ENCODE data around the gene PRKCD.

PRKCD gene

GRCh38 chr3:53160660-53161449 lies at the start of gene PRKCD:
Gene PRKCD (plus strand): TSS chr3:53161209. CDS start chr3:53178423, 17,214 bp downstream.
- in situ Hi-C loops (cut with MboI; ENCODE audit: low sequenced_read_pairs) = no loop called here

- in situ Hi-C loops (cut with MboI; ENCODE audit: low sequenced_read_pairs) = no loop called here
These were observed 49.2 kb upstream of the PRKCD start for GRCh38 chr3:53111822-53112221.

GRCh38 chr3:53113293-53114010 lies 47.6 kb upstream of the PRKCD start:
- in situ Hi-C loops (cut with MboI; ENCODE audit: low sequenced_read_pairs) = no loop called here

GRCh38 chr3:53114011-53114400 lies 47.0 kb upstream of the PRKCD start:
- in situ Hi-C loops (cut with MboI; ENCODE audit: low sequenced_read_pairs) = no loop called here

- in situ Hi-C loops (cut with MboI; ENCODE audit: low sequenced_read_pairs) = no loop called here
These were observed 46.5 kb upstream of the PRKCD start for GRCh38 chr3:53114412-53115074.

GRCh38 chr3:53116956-53117355 lies 44.1 kb upstream of the PRKCD start:
- in situ Hi-C loops (cut with MboI; ENCODE audit: low sequenced_read_pairs) = no loop called here

GRCh38 chr3:53120336-53120735 lies 40.7 kb upstream of the PRKCD start:
- in situ Hi-C loops (cut with MboI; ENCODE audit: low sequenced_read_pairs) = no loop called here

- in situ Hi-C loops (cut with MboI; ENCODE audit: low sequenced_read_pairs) = no loop called here
These were observed 38.6 kb upstream of the PRKCD start for GRCh38 chr3:53122255-53122932.

GRCh38 chr3:53122933-53123305 lies 38.1 kb upstream of the PRKCD start:
- in situ Hi-C loops (cut with MboI; ENCODE audit: low sequenced_read_pairs) = no loop called here

- in situ Hi-C loops (cut with MboI; ENCODE audit: low sequenced_read_pairs) = no loop called here
These were observed 37.5 kb upstream of the PRKCD start for GRCh38 chr3:53123510-53123909.

- in situ Hi-C loops (cut with MboI; ENCODE audit: low sequenced_read_pairs) = no loop called here
These were observed 37.1 kb upstream of the PRKCD start for GRCh38 chr3:53123953-53124352.

GRCh38 chr3:53126601-53127000 lies 34.4 kb upstream of the PRKCD start:
- in situ Hi-C loops (cut with MboI; ENCODE audit: low sequenced_read_pairs) = no loop called here

- in situ Hi-C loops (cut with MboI; ENCODE audit: low sequenced_read_pairs) = no loop called here
These were observed 31.7 kb upstream of the PRKCD start for GRCh38 chr3:53129344-53129743.

- in situ Hi-C loops (cut with MboI; ENCODE audit: low sequenced_read_pairs) = loop anchor here (10.0 kb wide), 1 partner anchor 54 kb away; no protein-coding TSS in a partner anchor
These were observed 30.6 kb upstream of the PRKCD start, which contains the start of gene RFT1 for GRCh38 chr3:53130179-53131061. Gene RFT1 (minus strand): TSS chr3:53130435. CDS start chr3:53130400, 35 bp downstream.

GRCh38 chr3:53131096-53131495 lies 29.9 kb upstream of the PRKCD start:
- in situ Hi-C loops (cut with MboI; ENCODE audit: low sequenced_read_pairs) = loop anchor here (10.0 kb wide), 1 partner anchor 54 kb away; no protein-coding TSS in a partner anchor

- in situ Hi-C loops (cut with MboI; ENCODE audit: low sequenced_read_pairs) = loop anchor here (10.0 kb wide), 1 partner anchor 52 kb away; no protein-coding TSS in a partner anchor
These were observed 28.7 kb upstream of the PRKCD start for GRCh38 chr3:53132347-53132746.

GRCh38 chr3:53134631-53135232 lies 26.3 kb upstream of the PRKCD start:
- in situ Hi-C loops (cut with MboI; ENCODE audit: low sequenced_read_pairs) = loop anchor here (10.0 kb wide), 1 partner anchor 50 kb away; no protein-coding TSS in a partner anchor

GRCh38 chr3:53137221-53137620 lies 23.8 kb upstream of the PRKCD start:
- in situ Hi-C loops (cut with MboI; ENCODE audit: low sequenced_read_pairs) = loop anchor here (10.0 kb wide), 1 partner anchor 48 kb away; no protein-coding TSS in a partner anchor

GRCh38 chr3:53137835-53138446 lies 23.1 kb upstream of the PRKCD start:
- in situ Hi-C loops (cut with MboI; ENCODE audit: low sequenced_read_pairs) = loop anchor here (10.0 kb wide), 1 partner anchor 47 kb away; no protein-coding TSS in a partner anchor
